Epithelial cell of esophagus (primary cell): Measurements from ENCODE around the gene GATAD2B.
A peak's percentile ranks its signal among the peaks of the same experiment; 100 is the strongest.
"Not testable (repeated sequence)": the region's sequence is repeated elsewhere in the genome, so short reads cannot be mapped to it uniquely, and the experiment has no call there.

ENCODE experiments used
- DNase-seq: peaks from one replicate; pipeline ENCODE4 v3.0.0; 2010; ENCODE audit warnings: low read depth
- H3K4me3 ChIP-seq: 2 replicates; pipeline ENCODE4 v1.5.1; 2011; ENCODE audit warnings: mild to moderate bottlenecking, low read length, control low read depth
- TF ChIP-seq, protein P1 (sequence below): IDR thresholded peaks from 2 replicates; pipeline ENCODE4 v1.5.1; 2011; ENCODE audit warnings: low read depth, mild to moderate bottlenecking, low read length, control low read depth, inconsistent platforms; ENCODE audit not compliant: insufficient read depth; ENCODE audit errors: missing control alignments

The GATAD2B gene

DNA sequence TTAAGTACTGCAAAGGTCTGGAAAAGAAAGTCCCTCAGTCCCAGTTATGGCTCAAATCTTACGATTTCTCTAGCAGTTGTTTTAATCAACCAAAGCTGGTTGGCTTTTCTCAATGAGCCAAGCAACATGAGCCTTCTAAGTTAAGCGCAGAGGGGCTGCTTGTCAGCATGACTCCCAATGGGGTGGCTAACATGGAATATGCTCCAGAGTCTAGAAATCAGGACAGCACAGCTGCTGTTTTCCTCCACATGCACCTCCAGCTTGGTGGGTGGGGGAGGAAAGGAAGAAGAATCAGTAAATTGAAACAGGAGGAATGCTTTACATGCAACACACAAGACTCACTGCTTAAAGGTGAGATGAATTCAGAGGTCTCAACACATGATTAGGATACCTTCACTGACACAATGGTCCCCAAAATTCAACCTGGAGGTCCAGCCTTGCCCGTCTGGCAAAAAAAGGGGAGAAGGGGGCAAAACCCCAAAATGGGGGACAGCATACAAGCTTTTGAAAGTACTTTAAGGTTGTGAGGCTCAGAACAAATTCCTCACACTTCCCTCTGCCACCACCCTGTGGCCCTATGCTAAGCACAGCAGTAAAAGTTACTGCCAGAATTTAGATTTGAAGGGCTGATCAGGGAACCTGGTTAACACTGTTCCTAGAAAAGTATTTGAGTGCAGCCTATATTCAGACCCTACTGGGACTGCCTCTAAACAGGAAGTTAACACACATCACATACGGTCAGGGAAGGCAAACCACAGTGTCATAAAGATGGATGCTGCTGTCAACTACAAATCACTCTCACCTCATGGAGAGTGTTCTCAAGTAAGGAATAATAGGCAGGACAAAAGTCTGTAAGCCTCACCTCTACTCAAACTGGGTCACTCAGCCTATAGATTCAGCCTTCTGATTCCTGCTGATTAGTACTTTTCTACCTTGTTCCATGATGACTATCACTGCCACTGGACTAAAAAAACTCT is 2.6 kb downstream of the GATAD2B start:
- DNase-seq, result peak; percentile 15
- TF ChIP-seq, protein P1, sequence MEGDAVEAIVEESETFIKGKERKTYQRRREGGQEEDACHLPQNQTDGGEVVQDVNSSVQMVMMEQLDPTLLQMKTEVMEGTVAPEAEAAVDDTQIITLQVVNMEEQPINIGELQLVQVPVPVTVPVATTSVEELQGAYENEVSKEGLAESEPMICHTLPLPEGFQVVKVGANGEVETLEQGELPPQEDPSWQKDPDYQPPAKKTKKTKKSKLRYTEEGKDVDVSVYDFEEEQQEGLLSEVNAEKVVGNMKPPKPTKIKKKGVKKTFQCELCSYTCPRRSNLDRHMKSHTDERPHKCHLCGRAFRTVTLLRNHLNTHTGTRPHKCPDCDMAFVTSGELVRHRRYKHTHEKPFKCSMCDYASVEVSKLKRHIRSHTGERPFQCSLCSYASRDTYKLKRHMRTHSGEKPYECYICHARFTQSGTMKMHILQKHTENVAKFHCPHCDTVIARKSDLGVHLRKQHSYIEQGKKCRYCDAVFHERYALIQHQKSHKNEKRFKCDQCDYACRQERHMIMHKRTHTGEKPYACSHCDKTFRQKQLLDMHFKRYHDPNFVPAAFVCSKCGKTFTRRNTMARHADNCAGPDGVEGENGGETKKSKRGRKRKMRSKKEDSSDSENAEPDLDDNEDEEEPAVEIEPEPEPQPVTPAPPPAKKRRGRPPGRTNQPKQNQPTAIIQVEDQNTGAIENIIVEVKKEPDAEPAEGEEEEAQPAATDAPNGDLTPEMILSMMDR, result peak; percentile 28
- no peak overlapping the region for H3K4me3 ChIP-seq

DNA sequence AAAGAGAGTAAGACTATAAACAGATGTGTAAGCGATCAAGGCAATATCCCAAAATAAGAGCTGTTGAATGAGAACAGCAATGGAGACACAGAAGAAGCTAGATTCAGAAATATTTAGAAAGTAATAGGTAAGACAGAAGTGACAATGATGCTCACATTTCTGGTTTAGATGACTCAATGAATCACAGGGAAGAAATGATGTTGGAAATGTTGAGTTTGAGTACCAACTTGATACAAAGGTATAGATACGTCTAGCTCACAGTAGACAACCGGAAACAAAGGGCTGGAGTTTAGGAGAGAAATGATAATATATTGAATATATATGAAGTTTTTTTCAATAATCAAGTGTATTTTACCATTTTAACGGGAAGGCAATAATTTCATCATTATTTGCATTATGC is 6.5 kb downstream of the GATAD2B start:
- TF ChIP-seq, protein P1, result no peak
- DNase-seq, result no peak
- H3K4me3 ChIP-seq, result no peak overlapping the region

DNA sequence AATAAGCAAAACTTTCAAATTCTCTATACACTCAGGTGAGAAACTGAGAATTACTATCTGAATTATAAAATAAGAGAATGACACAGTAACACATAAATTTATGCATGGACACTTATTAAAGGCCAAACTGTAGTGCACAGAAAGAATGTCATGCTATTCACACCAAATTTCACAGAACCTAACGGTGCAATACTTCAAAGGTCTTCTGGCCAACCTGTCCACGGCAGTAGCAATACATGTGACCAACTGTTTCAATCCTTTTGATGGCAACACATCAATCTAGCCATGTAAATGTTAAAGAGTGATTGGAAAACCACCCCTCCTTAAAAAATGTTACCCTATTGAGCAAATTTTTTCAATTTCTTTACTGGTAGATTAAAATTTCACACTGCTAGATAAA is 10.4 kb downstream of the GATAD2B start:
- TF ChIP-seq, protein P1, result no peak
- DNase-seq, result no peak
- no peak overlapping the region for H3K4me3 ChIP-seq

DNA sequence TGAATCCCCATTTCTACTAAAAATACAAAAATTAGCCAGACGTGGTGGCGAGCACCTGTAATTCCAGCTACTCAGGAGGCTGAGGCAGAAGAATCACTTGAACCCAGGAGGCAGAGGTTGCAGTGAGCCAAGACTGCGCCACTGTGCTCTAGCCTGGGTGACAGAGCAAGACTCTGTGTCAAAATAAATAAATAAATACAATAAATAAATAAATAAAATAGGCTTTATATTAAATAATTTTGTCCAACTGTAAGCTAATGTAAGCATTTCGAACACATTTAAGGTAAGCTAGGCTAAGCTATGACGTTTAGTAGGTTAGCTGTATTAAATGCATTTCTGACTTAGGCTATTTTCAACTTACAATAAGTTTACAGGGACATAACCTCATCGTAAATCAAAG is 12.2 kb downstream of the GATAD2B start:
- not testable (repeated sequence) for H3K4me3 ChIP-seq, DNase-seq

DNA sequence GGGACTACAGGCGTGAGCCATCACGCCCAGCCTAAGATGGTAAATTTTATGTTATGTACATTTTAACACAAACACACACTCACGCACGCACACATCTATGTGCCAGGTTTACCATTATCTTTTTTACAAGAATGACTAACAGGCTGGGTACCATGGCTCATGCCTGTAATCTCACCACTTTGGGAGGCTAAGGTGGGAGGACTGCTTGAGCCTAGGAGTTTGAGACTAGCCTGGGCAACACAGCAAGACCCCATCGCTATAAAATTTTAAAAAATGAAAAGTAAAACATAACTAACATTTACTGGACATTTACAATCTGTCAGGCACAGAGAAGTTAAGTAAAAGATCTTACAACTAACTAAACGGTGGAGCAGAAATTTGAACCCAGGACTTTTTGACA is 14.7 kb downstream of the GATAD2B start:
- TF ChIP-seq, protein P1, result no peak
- DNase-seq, result no peak
- H3K4me3 ChIP-seq, result no peak overlapping the region

DNA sequence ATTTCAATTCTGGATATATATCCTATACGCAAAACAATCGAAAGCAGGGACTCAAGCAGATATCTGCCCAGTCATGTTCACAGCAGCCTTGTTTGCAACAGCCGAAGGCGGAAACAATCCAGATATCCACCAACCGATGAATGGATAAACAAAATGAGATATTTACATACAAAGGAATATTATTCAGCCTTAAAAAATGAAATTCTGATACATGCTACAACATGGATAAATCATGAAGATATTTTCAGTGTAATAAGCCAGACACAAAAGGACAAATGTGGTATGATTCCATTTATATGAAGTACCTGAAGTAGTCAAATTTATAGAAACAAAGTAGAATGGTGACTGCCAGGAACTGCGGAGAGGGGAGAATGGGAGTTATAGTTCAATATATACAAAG is 15.6 kb downstream of the GATAD2B start:
- H3K4me3 ChIP-seq, result no peak overlapping the region
- no peak for DNase-seq
- TF ChIP-seq, protein P1, result no peak

DNA sequence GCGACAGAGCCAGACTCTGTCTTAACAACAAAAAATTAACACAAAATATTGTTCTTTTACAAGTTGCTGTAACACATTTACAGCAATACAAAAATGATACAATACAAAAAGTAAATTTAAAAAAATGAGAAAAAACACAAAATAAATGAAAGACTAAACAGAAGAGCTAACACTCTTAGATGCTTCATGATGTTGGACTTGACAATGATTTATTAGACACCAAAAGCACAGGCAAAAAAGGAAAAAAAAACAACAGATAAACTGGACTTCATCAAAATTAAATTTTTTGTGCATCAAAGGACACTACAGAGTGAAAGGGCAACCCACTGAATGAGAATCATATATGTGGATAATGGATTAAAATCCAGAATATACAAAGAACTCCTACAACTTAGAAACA is 16.4 kb downstream of the GATAD2B start:
- TF ChIP-seq, protein P1, result no peak
- DNase-seq, result no peak
- H3K4me3 ChIP-seq, result no peak overlapping the region

DNA sequence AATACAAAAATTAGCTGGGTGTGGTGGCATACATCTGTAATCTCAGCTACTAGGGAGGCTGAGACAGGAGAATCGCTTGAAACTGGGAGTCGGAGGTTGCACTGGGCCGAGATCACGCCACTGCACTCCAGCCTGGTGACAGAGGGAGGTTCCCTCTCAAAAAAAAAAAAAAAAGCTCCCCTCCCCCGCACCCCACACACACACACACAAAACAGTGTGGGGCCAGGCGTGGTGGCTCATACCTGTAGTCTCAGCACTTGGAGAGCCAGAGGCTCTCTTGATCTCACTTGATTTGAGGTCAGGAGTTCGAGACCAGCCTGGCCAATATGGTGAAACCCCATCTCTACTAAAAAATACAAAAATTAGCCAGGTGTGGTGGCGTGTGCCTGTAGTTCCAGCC is 16.9 kb downstream of the GATAD2B start:
- not testable (repeated sequence) for DNase-seq, H3K4me3 ChIP-seq
